NT2/D1 (cell line): Measurements from ENCODE around the gene OTOF.

Source experiments
- YY1 ChIP-seq: IDR thresholded peaks from 2 replicates; pipeline ENCODE4 v1.6.1; 2011; ENCODE audit not compliant: insufficient read length, insufficient read depth
- ZNF274 ChIP-seq: IDR thresholded peaks from 2 replicates; pipeline ENCODE4 v1.6.1; 2011; ENCODE audit warnings: mild to moderate bottlenecking, low read depth, low read length

DNA sequence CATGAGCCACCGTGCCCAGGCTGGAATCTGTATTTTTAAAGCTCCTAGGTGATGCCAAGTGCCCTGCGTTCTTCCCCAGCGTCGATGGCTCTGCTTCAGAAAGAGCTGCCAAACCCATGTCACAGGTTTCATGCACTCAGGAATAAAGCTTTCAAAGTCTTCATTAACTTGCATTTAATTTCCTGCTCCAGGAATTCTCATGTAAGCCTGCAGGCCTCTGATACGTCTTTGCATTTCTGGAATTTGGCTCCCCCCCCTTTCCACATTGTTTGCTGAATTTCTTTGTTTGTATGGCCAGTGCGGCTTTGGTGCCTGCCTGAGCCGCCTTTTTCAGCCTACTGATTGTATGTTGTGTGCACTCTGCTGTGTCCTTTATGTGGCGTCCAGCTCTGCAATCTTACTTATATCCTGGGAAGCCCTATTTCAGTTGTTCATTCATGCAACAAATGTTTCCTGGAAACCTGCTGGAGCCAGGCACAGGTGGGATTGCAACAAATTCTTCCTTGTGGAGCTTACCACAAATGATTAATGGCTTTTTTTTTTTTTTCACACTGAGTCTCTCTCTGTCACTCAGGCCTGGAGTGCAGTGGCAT, 17.9 kb upstream of the OTOF start:
- no peak for TF ChIP-seq ZNF274
- no peak for TF ChIP-seq YY1
